ENCODE results near the gene PC. TPM values are rescaled to one million over a fixed set of nuclear protein-coding genes. Genes with fewer than 3 reads are reported as not detected.

Gene PC
- polyA plus RNA-seq, 3 donors = 4.6 to 7.1 (median 6.0) TPM

DNA sequence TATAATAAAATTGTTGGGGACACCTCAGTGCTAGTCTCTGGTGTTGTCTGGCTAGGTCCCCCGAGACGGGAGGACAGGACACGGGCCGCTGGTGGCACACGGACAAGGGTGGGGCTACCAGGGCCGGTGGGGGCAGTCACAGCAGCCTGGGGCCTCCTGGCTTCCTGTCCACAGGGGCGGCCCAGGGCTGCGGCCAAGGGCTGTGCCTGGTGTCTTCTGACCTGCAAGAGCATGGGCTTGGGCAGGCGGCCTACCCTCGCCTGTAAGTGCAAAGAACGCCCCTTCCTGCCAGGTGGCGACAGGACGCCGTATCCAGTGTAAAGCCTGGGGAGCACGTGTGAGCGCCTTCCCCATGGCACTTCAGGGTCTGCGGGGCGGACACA, 97.7 kb downstream of the PC start:
- no peak overlapping the region for H3K4me2 ChIP-seq (replicated peaks; ENCODE audit: extremely low read depth, low read length, poor library complexity, severe bottlenecking)
- no peaks in the 10 kb centered on the region for H3K36me3 Mint-ChIP-seq

DNA sequence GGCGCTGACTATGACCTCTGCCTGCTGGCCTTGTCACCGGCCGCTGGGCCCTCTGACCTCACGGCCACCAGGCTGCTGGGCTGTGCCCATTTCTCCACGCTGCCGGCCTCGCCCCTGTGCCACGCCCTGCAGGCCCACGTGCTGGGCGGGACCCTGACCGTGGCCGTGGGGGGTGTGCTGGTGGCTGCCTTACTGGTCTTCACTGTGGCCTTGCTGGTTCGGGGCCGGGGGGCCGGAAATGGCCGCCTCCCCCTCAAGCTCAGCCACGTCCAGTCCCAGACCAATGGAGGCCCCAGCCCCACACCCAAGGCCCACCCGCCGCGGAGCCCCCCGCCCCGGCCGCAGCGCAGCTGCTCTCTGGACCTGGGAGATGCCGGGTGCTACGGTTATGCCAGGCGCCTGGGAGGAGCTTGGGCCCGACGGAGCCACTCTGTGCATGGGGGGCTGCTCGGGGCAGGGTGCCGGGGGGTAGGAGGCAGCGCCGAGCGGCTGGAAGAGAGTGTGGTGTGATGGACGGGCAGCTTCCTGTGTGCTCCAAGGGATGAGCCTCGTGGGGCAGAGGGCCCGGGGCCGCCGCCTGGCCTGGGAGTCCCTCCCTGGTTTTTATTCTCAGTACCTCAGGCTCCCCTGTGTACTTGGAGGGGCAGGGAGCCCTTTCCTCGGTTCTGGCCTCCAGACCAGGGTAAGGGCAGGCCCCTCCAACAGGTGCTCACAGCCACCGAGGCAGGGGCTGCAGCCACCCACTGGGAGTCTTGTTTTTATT, 98.3 kb downstream of the PC start:
- no peaks in the 10 kb centered on the region for H3K36me3 ChIP-seq (replicated peaks in 1 of 2; ENCODE audit: control insufficient read depth in 1 of 2, insufficient read depth in 2 of 2, low read length in 2 of 2)
- TF ChIP-seq, protein P1, sequence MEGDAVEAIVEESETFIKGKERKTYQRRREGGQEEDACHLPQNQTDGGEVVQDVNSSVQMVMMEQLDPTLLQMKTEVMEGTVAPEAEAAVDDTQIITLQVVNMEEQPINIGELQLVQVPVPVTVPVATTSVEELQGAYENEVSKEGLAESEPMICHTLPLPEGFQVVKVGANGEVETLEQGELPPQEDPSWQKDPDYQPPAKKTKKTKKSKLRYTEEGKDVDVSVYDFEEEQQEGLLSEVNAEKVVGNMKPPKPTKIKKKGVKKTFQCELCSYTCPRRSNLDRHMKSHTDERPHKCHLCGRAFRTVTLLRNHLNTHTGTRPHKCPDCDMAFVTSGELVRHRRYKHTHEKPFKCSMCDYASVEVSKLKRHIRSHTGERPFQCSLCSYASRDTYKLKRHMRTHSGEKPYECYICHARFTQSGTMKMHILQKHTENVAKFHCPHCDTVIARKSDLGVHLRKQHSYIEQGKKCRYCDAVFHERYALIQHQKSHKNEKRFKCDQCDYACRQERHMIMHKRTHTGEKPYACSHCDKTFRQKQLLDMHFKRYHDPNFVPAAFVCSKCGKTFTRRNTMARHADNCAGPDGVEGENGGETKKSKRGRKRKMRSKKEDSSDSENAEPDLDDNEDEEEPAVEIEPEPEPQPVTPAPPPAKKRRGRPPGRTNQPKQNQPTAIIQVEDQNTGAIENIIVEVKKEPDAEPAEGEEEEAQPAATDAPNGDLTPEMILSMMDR (IDR thresholded peaks at IDR 0.05) = no peak
- no peak overlapping the region for H3K4me3 Mint-ChIP-seq
- H4K20me1 ChIP-seq (ENCODE audit: insufficient read depth, low read length) = no peaks in the 10 kb centered on the region
- peaks cover 12% of the 10 kb centered on the region for H3K4me1 Mint-ChIP-seq
- H3K79me2 ChIP-seq (ENCODE audit: insufficient read depth, low read length) = peaks cover 3% of the 10 kb centered on the region
- no peaks in the 10 kb centered on the region for H3K27me3 Mint-ChIP-seq (ENCODE audit: low read depth in 3 of 3)
- H3K27me3 ChIP-seq (ENCODE audit: control insufficient read depth in 2 of 2, insufficient read depth in 2 of 2, low read length in 2 of 2) = no peaks in the 10 kb centered on the region
- H3K4me3 ChIP-seq (replicated peaks in 1 of 3; ENCODE audit: low read depth in 2 of 3, low read length in 3 of 3) = no peak overlapping the region
- intact Hi-C loops (cut with micrococcal nuclease) = no loop called here
- H2AFZ ChIP-seq (ENCODE audit: insufficient read depth, low read depth, low read length, poor library complexity, severe bottlenecking) = no peak overlapping the region
- DNase-seq = no peak
- H3K4me1 ChIP-seq (ENCODE audit: control insufficient read depth in 1 of 2, insufficient read depth in 2 of 2, low read length in 2 of 2) = peaks cover 13 to 17% of the 10 kb centered on the region in 2 donors
- no peaks in the 10 kb centered on the region for H3K9me3 ChIP-seq (replicated peaks in 1 of 2; ENCODE audit: control insufficient read depth in 1 of 2, insufficient read depth in 1 of 2, low read length in 2 of 2)
- WGBS (ENCODE audit: insufficient coverage) = 89% methylated on average over 24 of the region's 41 CpGs
- H3K9ac ChIP-seq (ENCODE audit: insufficient read depth, low read length, poor library complexity, severe bottlenecking) = no peak overlapping the region
- H3K36me3 Mint-ChIP-seq = no peaks in the 10 kb centered on the region
- no peak overlapping the region for H3K27ac Mint-ChIP-seq
- H3K27ac ChIP-seq (ENCODE audit: low read depth in 1 of 2, low read length in 2 of 2) = no peak overlapping the region
- H3K9me3 Mint-ChIP-seq = no peaks in the 10 kb centered on the region
- no peak overlapping the region for H3K4me2 ChIP-seq (replicated peaks; ENCODE audit: extremely low read depth, low read length, poor library complexity, severe bottlenecking)

More for the DNA sequence above, 97.7 kb downstream of the PC start:
- 90% methylated on average over 18 of the region's 18 CpGs for WGBS (ENCODE audit: insufficient coverage)
- Histone ChIP-seq H3K9me3 (replicated peaks in 1 of 2; ENCODE audit: control insufficient read depth in 1 of 2, insufficient read depth in 1 of 2, low read length in 2 of 2) (no peaks in the 10 kb centered on the region), H3K36me3 (replicated peaks in 1 of 2; ENCODE audit: control insufficient read depth in 1 of 2, insufficient read depth in 2 of 2, low read length in 2 of 2) (no peaks in the 10 kb centered on the region), H3K27ac (ENCODE audit: low read depth in 1 of 2, low read length in 2 of 2) (no peak overlapping the region), H3K4me1 (ENCODE audit: control insufficient read depth in 1 of 2, insufficient read depth in 2 of 2, low read length in 2 of 2) (peaks cover 11 to 14% of the 10 kb centered on the region in 2 donors), H2AFZ (ENCODE audit: insufficient read depth, low read depth, low read length, poor library complexity, severe bottlenecking) (no peak overlapping the region), H4K20me1 (ENCODE audit: insufficient read depth, low read length) (no peaks in the 10 kb centered on the region), H3K9ac (ENCODE audit: insufficient read depth, low read length, poor library complexity, severe bottlenecking) (no peak overlapping the region), H3K79me2 (ENCODE audit: insufficient read depth, low read length) (peaks cover 3% of the 10 kb centered on the region), H3K4me3 (replicated peaks in 1 of 3; ENCODE audit: low read depth in 2 of 3, low read length in 3 of 3) (no peak overlapping the region), H3K27me3 (ENCODE audit: control insufficient read depth in 2 of 2, insufficient read depth in 2 of 2, low read length in 2 of 2) (no peaks in the 10 kb centered on the region)
- Mint-ChIP-seq H3K4me1 (peaks cover 8% of the 10 kb centered on the region), H3K4me3 (no peak overlapping the region), H3K9me3 (no peaks in the 10 kb centered on the region), H3K27me3 (ENCODE audit: low read depth in 3 of 3) (no peaks in the 10 kb centered on the region), H3K27ac (no peak overlapping the region)
- intact Hi-C loops (cut with micrococcal nuclease) = no loop called here
- TF ChIP-seq, protein P1 (IDR thresholded peaks at IDR 0.05) = no peak
- DNase-seq = no peak
